ENCODE data around the gene VGLL4.

GRCh38 chr3:11662392-11662990, 18.8 kb upstream of the VGLL4 start:
- TF ChIP-seq ELF4 (CRISPR knock-in tag; IDR thresholded peaks at IDR 0.05; ENCODE audit: low read depth) (no peak), NR2C2 (CRISPR knock-in tag; IDR thresholded peaks at IDR 0.05) (no peak), CREM (CRISPR knock-in tag; IDR thresholded peaks at IDR 0.05) (no peak), CTCF (IDR thresholded peaks at IDR 0.05) (peak; percentile 14; the same call in 1 of the 2 replicates), FOXP4 (CRISPR knock-in tag; IDR thresholded peaks at IDR 0.05) (no peak), ZBTB21 (CRISPR knock-in tag; IDR thresholded peaks at IDR 0.05; ENCODE audit: borderline replicate concordance) (no peak), SP1 (CRISPR knock-in tag; conservative IDR thresholded peaks at IDR 0.05) (no peak), JAZF1 (CRISPR knock-in tag; IDR thresholded peaks at IDR 0.05) (no peak), GTF2I (CRISPR knock-in tag; conservative IDR thresholded peaks at IDR 0.05) (peak; percentile 70), MAX (CRISPR knock-in tag; IDR thresholded peaks at IDR 0.05) (no peak), ZNF263 (CRISPR knock-in tag; IDR thresholded peaks at IDR 0.05; ENCODE audit: low read depth) (no peak)

All from WTC11 (cell line).